GM18526 (cell line): ENCODE data around the gene SIX4.

Experiments
- POLR2A ChIP-seq: IDR thresholded peaks from 3 replicates; pipeline ENCODE4 v1.6.1; 2011; ENCODE audit not compliant: insufficient read length; ENCODE audit errors: extremely low read depth

Gene SIX4

DNA sequence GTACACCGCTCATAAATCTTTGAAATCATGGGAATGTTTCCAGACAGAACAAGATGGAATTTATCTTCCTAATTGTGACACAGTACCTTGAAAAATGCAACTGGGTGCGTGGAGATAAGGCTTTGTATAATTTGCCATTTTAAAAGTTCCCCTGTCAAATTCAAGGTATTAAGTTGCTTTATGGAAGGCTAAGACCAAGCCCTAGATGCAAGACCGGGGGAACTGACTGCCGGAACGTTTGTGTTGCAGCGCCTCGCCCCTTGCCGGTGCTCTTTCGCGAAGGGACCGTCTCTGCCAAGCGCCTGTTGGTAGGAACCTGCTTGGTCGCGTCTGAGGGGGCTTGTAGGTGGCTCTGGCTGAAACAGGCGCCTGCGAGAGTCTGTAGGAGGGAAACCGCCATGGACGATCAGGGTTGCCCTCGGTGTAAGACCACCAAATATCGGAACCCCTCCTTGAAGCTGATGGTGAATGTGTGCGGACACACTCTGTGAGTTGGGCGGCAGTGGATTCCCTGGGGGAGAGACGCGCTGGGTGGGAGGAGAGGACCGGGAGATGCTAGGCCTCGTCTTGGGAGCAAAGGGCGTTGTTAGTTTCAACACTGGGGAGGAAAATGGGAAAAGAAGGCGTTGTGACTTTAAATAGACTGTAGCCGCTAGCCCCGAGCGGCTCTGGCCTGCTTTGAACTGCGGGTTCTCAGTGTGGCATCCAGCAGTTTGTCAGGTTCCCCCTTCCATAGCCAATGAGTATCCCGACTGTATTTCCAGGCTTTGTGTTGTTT lies 10.5 kb upstream of the SIX4 start, which contains the start of gene MNAT1:
Gene MNAT1 (plus strand): TSS at position 297 of the 778 bp plus-strand sequence. CDS start 102 bp downstream, at position 399.
- TF ChIP-seq POLR2A = peak; percentile 83

- TF ChIP-seq POLR2A = no peak
Measured at GRCh38 chr14:60732840-60733483, 8.8 kb upstream of the SIX4 start.

DNA sequence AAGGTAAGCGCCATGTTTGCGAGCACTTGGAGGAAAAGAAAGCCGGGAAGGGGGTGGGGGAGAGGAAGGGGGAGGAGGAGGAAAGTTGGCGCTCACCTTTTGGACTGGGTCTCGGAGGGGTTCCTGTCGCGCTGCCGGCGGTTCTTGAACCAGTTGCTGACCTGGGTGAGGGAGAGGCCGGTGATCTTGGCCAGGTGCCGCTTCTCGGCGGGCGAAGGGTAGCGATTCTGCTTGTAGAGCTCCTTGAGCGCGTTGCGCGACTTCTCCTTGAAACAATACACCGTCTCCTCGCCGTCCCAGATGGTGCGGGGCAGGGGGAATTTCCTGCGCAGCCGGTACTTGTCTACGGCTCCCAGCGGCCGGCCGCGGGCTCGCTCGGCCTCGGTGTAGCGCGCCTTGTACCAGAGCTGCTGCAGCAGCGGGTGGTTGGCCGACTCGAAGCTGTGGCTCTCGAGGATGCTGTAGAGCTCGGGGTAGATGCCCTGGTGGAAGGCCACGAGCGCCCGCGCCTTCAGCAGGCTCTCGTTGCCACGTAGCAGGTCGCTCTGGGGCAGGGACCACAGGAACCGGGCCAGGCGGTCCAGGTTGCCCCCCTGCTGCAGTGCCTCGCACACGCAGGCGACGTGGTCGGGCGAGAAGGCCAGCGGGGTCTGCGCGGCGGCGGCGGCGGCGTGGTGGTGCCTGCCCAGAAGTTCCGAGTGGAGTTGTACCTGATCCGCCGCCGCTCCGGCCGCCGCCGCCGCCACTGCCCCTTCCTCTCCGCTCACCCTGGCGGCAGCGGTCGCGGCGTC lies 840 bp downstream of the SIX4 start:
- TF ChIP-seq POLR2A = no peak

DNA sequence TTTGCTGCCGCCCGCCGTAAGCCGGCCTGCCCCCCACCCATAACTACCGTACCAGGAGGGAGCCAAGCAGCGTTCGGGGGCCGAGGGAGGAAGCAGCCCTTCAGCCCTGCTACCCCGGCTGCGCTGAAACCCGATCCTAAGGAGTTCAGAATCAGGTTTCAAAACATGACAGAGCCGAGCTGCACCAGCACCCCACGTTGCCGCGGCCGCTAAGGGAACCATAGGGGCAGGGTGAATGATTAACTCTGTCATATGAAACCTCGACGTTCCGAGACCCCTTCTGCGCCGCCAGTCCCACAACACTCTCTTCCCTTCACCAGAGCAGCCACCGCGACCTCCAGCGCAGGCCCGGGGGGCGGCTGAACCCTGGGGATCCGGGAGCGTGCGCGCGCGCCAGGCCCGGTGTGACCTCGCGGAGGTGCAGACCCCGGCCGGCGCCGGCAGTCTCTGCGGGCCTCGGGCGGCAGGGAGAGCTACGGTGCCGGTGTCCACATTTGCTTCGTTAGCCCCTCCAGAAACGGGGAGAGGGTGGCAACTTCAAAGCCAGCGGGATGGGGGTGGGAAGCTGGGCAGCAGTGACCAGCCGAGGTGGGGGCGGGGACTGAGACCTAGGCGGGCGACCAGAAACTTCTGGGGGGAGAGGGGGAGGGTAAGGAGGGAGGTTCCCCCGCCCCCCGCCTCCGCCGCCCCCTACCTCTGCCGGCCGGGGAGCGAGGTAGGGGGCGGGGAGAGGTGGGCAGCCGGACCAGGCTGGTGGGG lies 1.6 kb downstream of the SIX4 start:
- no peak for TF ChIP-seq POLR2A

DNA sequence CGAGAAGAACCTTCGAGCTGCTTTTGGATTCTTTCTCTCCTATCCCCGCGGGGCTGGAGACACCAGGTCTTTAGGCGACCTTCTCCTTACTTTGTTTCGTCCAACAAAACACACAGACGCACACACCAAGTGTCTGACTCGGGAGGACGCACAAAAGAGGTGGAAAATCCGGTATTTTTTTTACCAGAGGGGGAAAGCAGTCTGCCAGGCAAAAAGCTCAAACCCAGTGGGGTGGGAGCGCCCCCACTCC lies 2.1 kb downstream of the SIX4 start:
- TF ChIP-seq POLR2A = no peak

- TF ChIP-seq POLR2A = no peak
Measured at GRCh38 chr14:60721326-60722106, 2.6 kb downstream of the SIX4 start.

DNA sequence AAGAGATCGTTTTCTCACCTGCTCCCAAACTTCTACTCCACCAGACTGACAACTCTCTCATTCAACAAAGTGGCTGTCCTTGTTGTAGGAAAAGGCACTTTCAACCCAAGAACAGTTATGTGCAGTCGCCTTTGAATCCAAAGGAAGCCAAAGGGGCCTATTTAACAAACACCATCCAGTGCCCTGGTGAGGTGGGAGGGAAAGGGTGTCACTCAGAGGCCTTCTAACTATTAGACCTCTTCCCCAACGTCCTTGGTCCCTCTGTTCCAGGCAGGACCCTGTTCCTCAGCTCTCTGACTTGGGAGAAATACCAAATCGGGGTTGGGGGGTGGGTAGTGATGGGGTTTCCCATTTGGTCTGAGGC lies 3.2 kb downstream of the SIX4 start:
- TF ChIP-seq POLR2A = no peak

GRCh38 chr14:60720391-60720790 lies 3.8 kb downstream of the SIX4 start:
- no peak for TF ChIP-seq POLR2A

GRCh38 chr14:60713513-60713912 lies 10.6 kb downstream of the SIX4 start:
- no peak for TF ChIP-seq POLR2A

DNA sequence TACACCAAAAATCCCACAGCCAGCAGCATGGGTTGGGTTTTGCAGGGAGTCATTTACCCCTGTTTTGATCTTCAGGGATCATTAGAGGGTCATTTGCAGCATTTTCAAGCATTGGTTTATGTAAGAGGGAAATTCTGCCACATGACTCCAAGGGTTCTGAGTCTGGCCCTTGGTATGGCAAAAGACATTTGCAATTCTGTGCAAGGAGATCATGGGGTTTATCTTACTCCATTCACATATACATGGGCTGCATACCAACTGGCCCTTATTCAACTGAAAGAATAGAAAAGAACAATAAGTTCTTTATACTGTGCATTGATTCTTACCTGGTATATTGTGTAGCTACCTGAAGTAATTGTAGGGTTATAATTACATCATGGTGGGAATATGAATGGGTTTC lies 13.7 kb downstream of the SIX4 start:
- no peak for TF ChIP-seq POLR2A

GRCh38 chr14:60707858-60708257 lies 16.3 kb downstream of the SIX4 start:
- no peak for TF ChIP-seq POLR2A

DNA sequence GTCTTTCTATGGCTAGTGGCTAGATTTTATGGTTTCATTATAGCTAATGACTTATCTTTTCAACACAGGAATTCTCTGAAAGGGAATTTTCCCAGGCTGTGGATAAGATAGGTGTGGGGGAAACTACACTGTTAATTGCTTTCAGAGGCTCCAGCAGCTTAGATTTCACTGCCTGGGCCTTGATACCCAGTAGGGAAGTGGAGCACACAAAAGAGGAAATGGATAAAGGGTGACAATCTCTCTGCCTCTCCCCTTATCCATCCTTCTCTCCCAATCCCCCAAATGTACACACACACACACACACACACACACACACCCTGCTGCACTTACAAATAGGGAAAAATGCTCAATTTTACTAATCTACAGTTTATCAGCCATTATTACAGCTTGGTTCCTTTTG lies 19.1 kb downstream of the SIX4 start:
- TF ChIP-seq POLR2A = no peak

DNA sequence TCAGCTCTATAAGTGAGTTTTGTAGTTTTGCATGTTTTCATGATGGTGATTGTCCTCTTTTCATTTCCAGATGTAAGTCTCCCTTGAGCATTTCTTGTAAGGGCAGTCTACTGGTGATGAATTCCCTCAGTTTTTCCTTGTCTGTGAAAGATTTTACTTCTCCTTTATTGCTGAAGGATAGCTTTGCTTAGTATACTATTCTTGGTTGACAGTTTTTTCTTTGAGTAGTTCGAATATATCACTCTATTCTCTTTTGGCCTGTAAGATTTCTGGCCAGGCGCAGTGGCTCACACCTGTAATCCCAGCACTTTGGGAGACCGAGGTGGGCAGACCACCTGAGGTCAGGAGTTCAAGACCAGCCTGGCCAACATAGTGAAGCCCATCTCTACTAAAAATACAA lies 23.6 kb downstream of the SIX4 start:
- no peak for TF ChIP-seq POLR2A

- TF ChIP-seq POLR2A = no peak
Measured at GRCh38 chr14:60695327-60695726, 28.8 kb downstream of the SIX4 start.
